IMR-90 (cell line): Measurements from ENCODE around the gene CHRDL1.

Experiments
- BHLHE40 ChIP-seq: fragments of 150-350 bp; IDR thresholded peaks from 2 replicates; pipeline ENCODE4 v1.6.1; 2016; ENCODE audit warnings: mild to moderate bottlenecking, low read depth, low read length
- CHD1 ChIP-seq: IDR thresholded peaks from 2 replicates; pipeline ENCODE4 v1.6.1; 2012; ENCODE audit warnings: low read depth, low read length, improper control_type of control experiment
- MAFK ChIP-seq: IDR thresholded peaks from 2 replicates; pipeline ENCODE4 v1.6.1; 2012; ENCODE audit warnings: low read depth, low read length, improper control_type of control experiment
- MXI1 ChIP-seq: IDR thresholded peaks from 2 replicates; pipeline ENCODE4 v1.6.1; 2012; ENCODE audit warnings: low read depth, mild to moderate bottlenecking, low read length, moderate library complexity, borderline replicate concordance
- POLR2A ChIP-seq: IDR thresholded peaks from 2 replicates; pipeline ENCODE4 v1.6.1; 2012; ENCODE audit warnings: mild to moderate bottlenecking, low read depth, low read length
- RAD21 ChIP-seq: IDR thresholded peaks from 2 replicates; pipeline ENCODE4 v1.6.1; 2012; ENCODE audit warnings: low read length, improper control_type of control experiment
- RFX5 ChIP-seq: IDR thresholded peaks from 2 replicates; pipeline ENCODE4 v1.8.0; 2012; ENCODE audit warnings: low read depth, mild to moderate bottlenecking, low read length, moderate library complexity
- SMC3 ChIP-seq: fragments of 150-350 bp; IDR thresholded peaks from 2 replicates; pipeline ENCODE4 v1.6.1; 2016; ENCODE audit warnings: low read depth, mild to moderate bottlenecking, antibody characterized with exemption, low read length, moderate library complexity
- TF ChIP-seq, protein P1 (sequence below): conservative IDR thresholded peaks from 2 replicates; pipeline ENCODE4 v1.5.1; 2012; ENCODE audit warnings: mild to moderate bottlenecking, low read depth, low read length, improper control_type of control experiment

GRCh38 chrX:110665223-110666002 is 130.2 kb downstream of the CHRDL1 start:
- TF ChIP-seq POLR2A: no peak
- TF ChIP-seq, protein P1, sequence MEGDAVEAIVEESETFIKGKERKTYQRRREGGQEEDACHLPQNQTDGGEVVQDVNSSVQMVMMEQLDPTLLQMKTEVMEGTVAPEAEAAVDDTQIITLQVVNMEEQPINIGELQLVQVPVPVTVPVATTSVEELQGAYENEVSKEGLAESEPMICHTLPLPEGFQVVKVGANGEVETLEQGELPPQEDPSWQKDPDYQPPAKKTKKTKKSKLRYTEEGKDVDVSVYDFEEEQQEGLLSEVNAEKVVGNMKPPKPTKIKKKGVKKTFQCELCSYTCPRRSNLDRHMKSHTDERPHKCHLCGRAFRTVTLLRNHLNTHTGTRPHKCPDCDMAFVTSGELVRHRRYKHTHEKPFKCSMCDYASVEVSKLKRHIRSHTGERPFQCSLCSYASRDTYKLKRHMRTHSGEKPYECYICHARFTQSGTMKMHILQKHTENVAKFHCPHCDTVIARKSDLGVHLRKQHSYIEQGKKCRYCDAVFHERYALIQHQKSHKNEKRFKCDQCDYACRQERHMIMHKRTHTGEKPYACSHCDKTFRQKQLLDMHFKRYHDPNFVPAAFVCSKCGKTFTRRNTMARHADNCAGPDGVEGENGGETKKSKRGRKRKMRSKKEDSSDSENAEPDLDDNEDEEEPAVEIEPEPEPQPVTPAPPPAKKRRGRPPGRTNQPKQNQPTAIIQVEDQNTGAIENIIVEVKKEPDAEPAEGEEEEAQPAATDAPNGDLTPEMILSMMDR: peak; percentile 34
- no peak for TF ChIP-seq RFX5
- peak; percentile 17; the same call in 1 of the 2 replicates for TF ChIP-seq RAD21
- no peak for TF ChIP-seq MAFK
- TF ChIP-seq CHD1: no peak
- TF ChIP-seq MXI1: no peak
- no peak for TF ChIP-seq BHLHE40
- TF ChIP-seq SMC3: peak; percentile 22; the same call in 1 of the 2 replicates
